Peyer's patch (tissue), 4 donors: ENCODE results near the gene KLHL22.

ENCODE experiments used
- POLR2A ChIP-seq, 2 donors: fragments of 450-650 bp; IDR thresholded peaks; one replicate each; pipeline ENCODE4 v1.5.1; 2017; ENCODE audit warnings: antibody characterized with exemption in 2 of 2, mild to moderate bottlenecking in 2 of 2, moderate library complexity in 2 of 2
- TF ChIP-seq, protein P1 (sequence below), 6 experiments: fragments of 450-650 bp in 4 of 6; fragments of 200-600 bp in 2 of 6; sonication (generic) in 1 of 6; IDR thresholded peaks; one replicate each; pipeline ENCODE4 v1.5.1; 2017 to 2019; ENCODE audit warnings: antibody characterized with exemption in 6 of 6, mild to moderate bottlenecking in 3 of 6, moderate library complexity in 1 of 6

DNA sequence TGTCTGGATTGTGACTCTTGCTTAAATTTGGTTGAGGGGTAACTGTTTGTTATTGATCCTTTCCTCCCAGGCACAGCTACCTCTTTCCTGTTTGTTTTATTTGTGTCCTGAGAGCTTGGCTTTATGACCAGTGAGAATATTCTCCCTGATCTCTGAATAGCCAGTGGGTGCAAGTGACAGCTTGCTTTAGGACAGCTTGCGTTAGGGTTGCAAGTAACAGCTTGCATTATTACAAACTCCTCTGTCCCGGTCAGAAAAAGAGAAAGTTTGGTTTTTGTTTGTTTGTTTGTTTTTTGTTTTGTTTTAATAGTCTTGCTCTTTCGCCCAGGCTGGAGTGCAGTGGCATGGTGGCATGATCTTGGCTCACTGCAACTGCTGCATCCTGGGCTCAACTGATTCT is 3.3 kb upstream of the KLHL22 start:
- TF ChIP-seq, protein P1, sequence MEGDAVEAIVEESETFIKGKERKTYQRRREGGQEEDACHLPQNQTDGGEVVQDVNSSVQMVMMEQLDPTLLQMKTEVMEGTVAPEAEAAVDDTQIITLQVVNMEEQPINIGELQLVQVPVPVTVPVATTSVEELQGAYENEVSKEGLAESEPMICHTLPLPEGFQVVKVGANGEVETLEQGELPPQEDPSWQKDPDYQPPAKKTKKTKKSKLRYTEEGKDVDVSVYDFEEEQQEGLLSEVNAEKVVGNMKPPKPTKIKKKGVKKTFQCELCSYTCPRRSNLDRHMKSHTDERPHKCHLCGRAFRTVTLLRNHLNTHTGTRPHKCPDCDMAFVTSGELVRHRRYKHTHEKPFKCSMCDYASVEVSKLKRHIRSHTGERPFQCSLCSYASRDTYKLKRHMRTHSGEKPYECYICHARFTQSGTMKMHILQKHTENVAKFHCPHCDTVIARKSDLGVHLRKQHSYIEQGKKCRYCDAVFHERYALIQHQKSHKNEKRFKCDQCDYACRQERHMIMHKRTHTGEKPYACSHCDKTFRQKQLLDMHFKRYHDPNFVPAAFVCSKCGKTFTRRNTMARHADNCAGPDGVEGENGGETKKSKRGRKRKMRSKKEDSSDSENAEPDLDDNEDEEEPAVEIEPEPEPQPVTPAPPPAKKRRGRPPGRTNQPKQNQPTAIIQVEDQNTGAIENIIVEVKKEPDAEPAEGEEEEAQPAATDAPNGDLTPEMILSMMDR (IDR thresholded peaks at IDR 0.05) = no peak
- no peak for TF ChIP-seq POLR2A (IDR thresholded peaks at IDR 0.05)
